ENCODE data around the gene SCOC.
"Not testable (repeated sequence)": the region's sequence is repeated elsewhere in the genome, so short reads cannot be mapped to it uniquely, and the experiment has no call there.

Gene SCOC

GRCh38 chr4:140363051-140363450, 10.4 kb upstream of the SCOC start:
- no peak for DNase-seq

- DNase-seq: no peak
Measured at GRCh38 chr4:140363558-140363957, 9.9 kb upstream of the SCOC start.

- no peak for DNase-seq
Measured at GRCh38 chr4:140367738-140368137, 5.7 kb upstream of the SCOC start.

GRCh38 chr4:140368686-140369085, 4.8 kb upstream of the SCOC start:
- no peak for DNase-seq

GRCh38 chr4:140372751-140373327, 607 bp upstream of the SCOC start:
- DNase-seq: peak; percentile 38 to 47 (median 41)

- peak in 2 of 3 donors; percentile 12 to 20 for DNase-seq
Measured at GRCh38 chr4:140374130-140374477, 658 bp downstream of the SCOC start.

GRCh38 chr4:140382732-140383131, 9.3 kb downstream of the SCOC start:
- no peak for DNase-seq

GRCh38 chr4:140388015-140388414, 14.6 kb downstream of the SCOC start:
- no peak for DNase-seq

- DNase-seq: no peak
Measured at GRCh38 chr4:140395668-140396067, 22.2 kb downstream of the SCOC start.

- no peak for DNase-seq
Measured at GRCh38 chr4:140400111-140400510, 26.7 kb downstream of the SCOC start.

- DNase-seq: no peak
Measured at GRCh38 chr4:140406292-140406691, 32.8 kb downstream of the SCOC start.

GRCh38 chr4:140408974-140409373, 35.5 kb downstream of the SCOC start:
- DNase-seq: no peak

- not testable (repeated sequence) for DNase-seq
Measured at GRCh38 chr4:140413130-140413969, 39.9 kb downstream of the SCOC start.

GRCh38 chr4:140423106-140423505, 49.7 kb downstream of the SCOC start:
- DNase-seq: no peak

GRCh38 chr4:140426610-140427105, 53.2 kb downstream of the SCOC start:
- peak in 1 of 3 donors; percentile 79 for DNase-seq

- DNase-seq: peak; percentile 68 to 84 (median 71)
Measured at GRCh38 chr4:140427106-140427918, 53.9 kb downstream of the SCOC start, which contains the start of gene CLGN. Gene CLGN (minus strand): TSS chr4:140427648. CDS start chr4:140413078, 14,570 bp downstream.

- DNase-seq: peak; percentile 5 to 28 (median 27)
Measured at GRCh38 chr4:140427919-140428471, 54.5 kb downstream of the SCOC start.
